ENCODE data around the gene SGSM2.

DNA sequence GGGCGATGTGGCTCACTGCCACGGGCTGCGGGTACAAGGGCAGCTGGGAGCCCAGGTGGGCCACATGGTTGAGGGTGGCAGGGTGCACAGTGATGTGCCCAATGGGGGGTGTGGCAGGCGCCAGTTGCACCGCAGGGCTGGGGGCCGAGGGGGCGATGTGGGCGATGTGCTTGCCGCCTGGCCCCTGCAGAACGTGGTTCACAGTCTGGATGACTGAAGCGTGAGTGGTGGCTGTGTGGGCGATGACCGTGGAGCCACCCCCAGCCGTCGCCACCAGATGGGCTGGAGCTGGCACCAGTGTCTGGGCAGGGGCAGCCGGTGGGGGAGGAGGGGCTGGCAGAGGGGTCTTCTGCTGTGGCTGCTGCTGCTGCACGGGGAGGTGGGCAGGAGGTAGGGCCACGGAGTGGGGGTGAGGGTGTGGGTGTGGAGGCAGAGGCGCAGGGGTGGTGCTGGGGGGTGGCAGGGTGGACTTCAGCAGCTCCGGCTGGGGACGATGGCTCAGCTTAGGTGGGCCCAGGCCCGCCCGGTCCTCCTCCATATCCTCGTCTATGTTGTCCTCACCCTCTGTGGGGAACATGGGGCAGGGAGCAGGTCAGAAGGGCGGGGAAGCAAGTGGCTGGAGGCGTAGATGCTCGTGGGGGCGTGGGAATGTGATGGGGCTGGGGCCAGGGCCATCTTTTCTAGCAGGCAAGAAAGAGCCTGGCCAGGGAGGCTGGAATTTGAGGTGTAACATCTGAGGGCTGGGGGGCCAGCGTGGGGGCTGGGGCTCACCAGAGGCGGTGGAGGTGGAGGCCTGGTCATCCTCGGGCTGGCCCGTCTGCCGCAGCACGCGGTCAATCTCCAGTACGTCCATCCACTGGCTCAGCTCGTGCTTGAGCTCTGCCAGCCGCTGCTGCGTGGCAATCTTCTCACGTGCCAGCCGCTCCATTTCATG, 50.1 kb downstream of the SGSM2 start:
- no peak for TF ChIP-seq RAD51 (IDR thresholded peaks at IDR 0.05; ENCODE audit: borderline replicate concordance)
- no peak for TF ChIP-seq SP5 (CRISPR knock-in tag; IDR thresholded peaks at IDR 0.05; ENCODE audit: borderline replicate concordance, low read depth)
- TF ChIP-seq, protein P1, sequence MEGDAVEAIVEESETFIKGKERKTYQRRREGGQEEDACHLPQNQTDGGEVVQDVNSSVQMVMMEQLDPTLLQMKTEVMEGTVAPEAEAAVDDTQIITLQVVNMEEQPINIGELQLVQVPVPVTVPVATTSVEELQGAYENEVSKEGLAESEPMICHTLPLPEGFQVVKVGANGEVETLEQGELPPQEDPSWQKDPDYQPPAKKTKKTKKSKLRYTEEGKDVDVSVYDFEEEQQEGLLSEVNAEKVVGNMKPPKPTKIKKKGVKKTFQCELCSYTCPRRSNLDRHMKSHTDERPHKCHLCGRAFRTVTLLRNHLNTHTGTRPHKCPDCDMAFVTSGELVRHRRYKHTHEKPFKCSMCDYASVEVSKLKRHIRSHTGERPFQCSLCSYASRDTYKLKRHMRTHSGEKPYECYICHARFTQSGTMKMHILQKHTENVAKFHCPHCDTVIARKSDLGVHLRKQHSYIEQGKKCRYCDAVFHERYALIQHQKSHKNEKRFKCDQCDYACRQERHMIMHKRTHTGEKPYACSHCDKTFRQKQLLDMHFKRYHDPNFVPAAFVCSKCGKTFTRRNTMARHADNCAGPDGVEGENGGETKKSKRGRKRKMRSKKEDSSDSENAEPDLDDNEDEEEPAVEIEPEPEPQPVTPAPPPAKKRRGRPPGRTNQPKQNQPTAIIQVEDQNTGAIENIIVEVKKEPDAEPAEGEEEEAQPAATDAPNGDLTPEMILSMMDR (CRISPR knock-in tag; IDR thresholded peaks at IDR 0.05), result no peak
- no peak for TF ChIP-seq ZNF468 (CRISPR knock-in tag; IDR thresholded peaks at IDR 0.05)
- TF ChIP-seq, protein P2, sequence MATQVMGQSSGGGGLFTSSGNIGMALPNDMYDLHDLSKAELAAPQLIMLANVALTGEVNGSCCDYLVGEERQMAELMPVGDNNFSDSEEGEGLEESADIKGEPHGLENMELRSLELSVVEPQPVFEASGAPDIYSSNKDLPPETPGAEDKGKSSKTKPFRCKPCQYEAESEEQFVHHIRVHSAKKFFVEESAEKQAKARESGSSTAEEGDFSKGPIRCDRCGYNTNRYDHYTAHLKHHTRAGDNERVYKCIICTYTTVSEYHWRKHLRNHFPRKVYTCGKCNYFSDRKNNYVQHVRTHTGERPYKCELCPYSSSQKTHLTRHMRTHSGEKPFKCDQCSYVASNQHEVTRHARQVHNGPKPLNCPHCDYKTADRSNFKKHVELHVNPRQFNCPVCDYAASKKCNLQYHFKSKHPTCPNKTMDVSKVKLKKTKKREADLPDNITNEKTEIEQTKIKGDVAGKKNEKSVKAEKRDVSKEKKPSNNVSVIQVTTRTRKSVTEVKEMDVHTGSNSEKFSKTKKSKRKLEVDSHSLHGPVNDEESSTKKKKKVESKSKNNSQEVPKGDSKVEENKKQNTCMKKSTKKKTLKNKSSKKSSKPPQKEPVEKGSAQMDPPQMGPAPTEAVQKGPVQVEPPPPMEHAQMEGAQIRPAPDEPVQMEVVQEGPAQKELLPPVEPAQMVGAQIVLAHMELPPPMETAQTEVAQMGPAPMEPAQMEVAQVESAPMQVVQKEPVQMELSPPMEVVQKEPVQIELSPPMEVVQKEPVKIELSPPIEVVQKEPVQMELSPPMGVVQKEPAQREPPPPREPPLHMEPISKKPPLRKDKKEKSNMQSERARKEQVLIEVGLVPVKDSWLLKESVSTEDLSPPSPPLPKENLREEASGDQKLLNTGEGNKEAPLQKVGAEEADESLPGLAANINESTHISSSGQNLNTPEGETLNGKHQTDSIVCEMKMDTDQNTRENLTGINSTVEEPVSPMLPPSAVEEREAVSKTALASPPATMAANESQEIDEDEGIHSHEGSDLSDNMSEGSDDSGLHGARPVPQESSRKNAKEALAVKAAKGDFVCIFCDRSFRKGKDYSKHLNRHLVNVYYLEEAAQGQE (IDR thresholded peaks at IDR 0.05; ENCODE audit: borderline replicate concordance in 1 of 2, low read depth in 1 of 2, low read length in 2 of 2), result no peak
- TF ChIP-seq, protein P3, sequence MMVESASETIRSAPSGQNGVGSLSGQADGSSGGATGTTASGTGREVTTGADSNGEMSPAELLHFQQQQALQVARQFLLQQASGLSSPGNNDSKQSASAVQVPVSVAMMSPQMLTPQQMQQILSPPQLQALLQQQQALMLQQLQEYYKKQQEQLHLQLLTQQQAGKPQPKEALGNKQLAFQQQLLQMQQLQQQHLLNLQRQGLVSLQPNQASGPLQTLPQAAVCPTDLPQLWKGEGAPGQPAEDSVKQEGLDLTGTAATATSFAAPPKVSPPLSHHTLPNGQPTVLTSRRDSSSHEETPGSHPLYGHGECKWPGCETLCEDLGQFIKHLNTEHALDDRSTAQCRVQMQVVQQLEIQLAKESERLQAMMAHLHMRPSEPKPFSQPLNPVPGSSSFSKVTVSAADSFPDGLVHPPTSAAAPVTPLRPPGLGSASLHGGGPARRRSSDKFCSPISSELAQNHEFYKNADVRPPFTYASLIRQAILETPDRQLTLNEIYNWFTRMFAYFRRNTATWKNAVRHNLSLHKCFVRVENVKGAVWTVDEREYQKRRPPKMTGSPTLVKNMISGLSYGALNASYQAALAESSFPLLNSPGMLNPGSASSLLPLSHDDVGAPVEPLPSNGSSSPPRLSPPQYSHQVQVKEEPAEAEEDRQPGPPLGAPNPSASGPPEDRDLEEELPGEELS (CRISPR knock-in tag; IDR thresholded peaks at IDR 0.05), result no peak
- TF ChIP-seq ARNT (IDR thresholded peaks at IDR 0.05), result no peak
- no peak for TF ChIP-seq HOXA7 (CRISPR knock-in tag; IDR thresholded peaks at IDR 0.05)
- no peak for TF ChIP-seq WIZ (CRISPR knock-in tag; IDR thresholded peaks at IDR 0.05)
- TF ChIP-seq, protein P4, sequence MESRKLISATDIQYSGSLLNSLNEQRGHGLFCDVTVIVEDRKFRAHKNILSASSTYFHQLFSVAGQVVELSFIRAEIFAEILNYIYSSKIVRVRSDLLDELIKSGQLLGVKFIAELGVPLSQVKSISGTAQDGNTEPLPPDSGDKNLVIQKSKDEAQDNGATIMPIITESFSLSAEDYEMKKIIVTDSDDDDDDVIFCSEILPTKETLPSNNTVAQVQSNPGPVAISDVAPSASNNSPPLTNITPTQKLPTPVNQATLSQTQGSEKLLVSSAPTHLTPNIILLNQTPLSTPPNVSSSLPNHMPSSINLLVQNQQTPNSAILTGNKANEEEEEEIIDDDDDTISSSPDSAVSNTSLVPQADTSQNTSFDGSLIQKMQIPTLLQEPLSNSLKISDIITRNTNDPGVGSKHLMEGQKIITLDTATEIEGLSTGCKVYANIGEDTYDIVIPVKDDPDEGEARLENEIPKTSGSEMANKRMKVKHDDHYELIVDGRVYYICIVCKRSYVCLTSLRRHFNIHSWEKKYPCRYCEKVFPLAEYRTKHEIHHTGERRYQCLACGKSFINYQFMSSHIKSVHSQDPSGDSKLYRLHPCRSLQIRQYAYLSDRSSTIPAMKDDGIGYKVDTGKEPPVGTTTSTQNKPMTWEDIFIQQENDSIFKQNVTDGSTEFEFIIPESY (CRISPR knock-in tag; IDR thresholded peaks at IDR 0.05), result no peak
- no peak for TF ChIP-seq MXI1 (IDR thresholded peaks at IDR 0.05; ENCODE audit: borderline replicate concordance, low read depth, low read length)
- no peak for TF ChIP-seq NR3C1 (CRISPR knock-in tag; IDR thresholded peaks at IDR 0.05)

Measured in HepG2 (cell line).